Kidney epithelial cell (primary cell): ENCODE results near the gene PNMT. TPM values are rescaled to one million over a fixed set of nuclear protein-coding genes. Genes with fewer than 3 reads are reported as not detected.

Source experiments
- DNase-seq: peaks from one replicate; pipeline ENCODE4 v3.0.0-alpha.2; 2010; ENCODE audit warnings: low read depth
- H3K27me3 ChIP-seq: 2 replicates; pipeline ENCODE4 v1.6.0; 2011; ENCODE audit warnings: low read length; ENCODE audit not compliant: control insufficient read depth, insufficient read depth
- H3K36me3 ChIP-seq: 2 replicates; pipeline ENCODE4 v1.5.1; 2011; ENCODE audit warnings: low read length; ENCODE audit not compliant: control insufficient read depth, insufficient read depth
- H3K4me3 ChIP-seq: 2 replicates; pipeline ENCODE4 v1.5.1; 2011; ENCODE audit warnings: low read depth, mild to moderate bottlenecking, control low read depth, low read length
- CTCF ChIP-seq: IDR thresholded peaks from 2 replicates; pipeline ENCODE4 v1.5.1; 2011; ENCODE audit warnings: mild to moderate bottlenecking, moderate library complexity, low read length, control low read depth, inconsistent platforms; ENCODE audit not compliant: insufficient read depth, poor library complexity, severe bottlenecking
- total RNA-seq: library from RNA; depleted of rRNA; stranded (reverse); fragments of >200 nt; gene quantifications from 2 replicates; pipeline ENCODE4 v1.2.3, GENCODE V29; 2015

The PNMT gene
- total RNA-seq, 1 donor from 2014 or later, result not detected

GRCh38 chr17:39684369-39685192 is 16.3 kb downstream of the PNMT start:
- TF ChIP-seq CTCF, result no peak
- no peak for DNase-seq
- Histone ChIP-seq H3K36me3 (no peaks in the 10 kb centered on the region), H3K27me3 (no peaks in the 10 kb centered on the region), H3K4me3 (no peak overlapping the region)

GRCh38 chr17:39687101-39687545 is 18.9 kb downstream of the PNMT start:
- Histone ChIP-seq H3K4me3 (peak overlapping the region; percentile 82), H3K27me3 (no peaks in the 10 kb centered on the region), H3K36me3 (no peaks in the 10 kb centered on the region)
- DNase-seq, result no peak
- TF ChIP-seq CTCF, result no peak

GRCh38 chr17:39687546-39688474 is 19.6 kb downstream of the PNMT start, which contains the start of gene PGAP3:
Gene PGAP3 (minus strand): TSS chr17:39688057. CDS start chr17:39688014, 43 bp downstream.
- Histone ChIP-seq H3K4me3 (peak within 1 kb of the TSS; percentile 82), H3K36me3 (no peaks in the 10 kb centered on the region), H3K27me3 (no peaks in the 10 kb centered on the region)
- peak; percentile 54 for DNase-seq
- TF ChIP-seq CTCF, result no peak

GRCh38 chr17:39688475-39688835 is 20.2 kb downstream of the PNMT start:
- H3K4me3 ChIP-seq, result peak overlapping the region; percentile 82
- no peak for TF ChIP-seq CTCF
- no peak for DNase-seq
- H3K36me3 ChIP-seq, result no peaks in the 10 kb centered on the region
- no peaks in the 10 kb centered on the region for H3K27me3 ChIP-seq

GRCh38 chr17:39688945-39689344 is 20.7 kb downstream of the PNMT start:
- H3K4me3 ChIP-seq, result peak overlapping the region; percentile 82
- no peaks in the 10 kb centered on the region for H3K27me3 ChIP-seq
- no peak for TF ChIP-seq CTCF
- DNase-seq, result no peak
- H3K36me3 ChIP-seq, result no peaks in the 10 kb centered on the region
